HepG2 (cell line): Measurements from ENCODE around the gene CLDN9. TPM values are rescaled to one million over a fixed set of nuclear protein-coding genes. Genes with fewer than 3 reads are reported as not detected.

Experiments
- GABPB1 ChIP-seq: IDR thresholded peaks from 2 replicates; pipeline ENCODE4 v1.6.1; 2016; ENCODE audit warnings: mild to moderate bottlenecking, missing genetic modification reagents, moderate library complexity, missing compliant biosample characterization
- NONO ChIP-seq, 2 experiments: fragments of 450-650 bp in 1 of 2; sonication (generic) in 1 of 2; formaldehyde crosslinking in 1 of 2; IDR thresholded peaks in 1 of 2; conservative IDR thresholded peaks in 1 of 2; 2 replicates each; pipeline versions ENCODE4 v1.6.1 to v1.8.0; 2017 to 2022; ENCODE audit warnings: mild to moderate bottlenecking in 1 of 2, missing genetic modification reagents in 1 of 2, moderate library complexity in 1 of 2
- PATZ1 ChIP-seq: sonication (generic); formaldehyde crosslinking; IDR thresholded peaks from 2 replicates; pipeline ENCODE4 v1.4.0; 2020; ENCODE audit warnings: missing genetic modification reagents
- PCBP1 ChIP-seq: fragments of 200-400 bp; formaldehyde crosslinking; IDR thresholded peaks from 2 replicates; pipeline ENCODE4 v1.6.1; 2017; ENCODE audit warnings: mild to moderate bottlenecking, low read depth, low read length, borderline replicate concordance
- PHF8 ChIP-seq: sonication (generic); formaldehyde crosslinking; IDR thresholded peaks from 2 replicates; pipeline ENCODE4 v1.5.0; 2020; ENCODE audit warnings: missing genetic modification reagents
- REXO4 ChIP-seq: sonication (generic); formaldehyde crosslinking; IDR thresholded peaks from 2 replicates; pipeline ENCODE4 v1.8.0; 2022; ENCODE audit warnings: missing genetic modification reagents, mild to moderate bottlenecking, borderline replicate concordance
- STAG1 ChIP-seq: sonication (generic); formaldehyde crosslinking; IDR thresholded peaks from 2 replicates; pipeline ENCODE4 v1.4.0; 2020; ENCODE audit warnings: missing genetic modification reagents
- ZBTB2 ChIP-seq: sonication (generic); formaldehyde crosslinking; IDR thresholded peaks from 2 replicates; pipeline ENCODE4 v1.8.0; 2022; ENCODE audit warnings: low read depth, missing genetic modification reagents
- ZBTB3 ChIP-seq: sonication (generic); formaldehyde crosslinking; IDR thresholded peaks from 2 replicates; pipeline ENCODE4 v1.4.0; 2020; ENCODE audit warnings: low read depth, mild to moderate bottlenecking, moderate library complexity, missing genetic modification reagents, borderline replicate concordance
- ZBTB38 ChIP-seq: sonication (generic); formaldehyde crosslinking; IDR thresholded peaks from 2 replicates; pipeline ENCODE4 v1.5.1; 2020; ENCODE audit warnings: mild to moderate bottlenecking, missing genetic modification reagents
- ZNF232 ChIP-seq: sonication (generic); formaldehyde crosslinking; IDR thresholded peaks from 2 replicates; pipeline ENCODE4 v1.4.0; 2020; ENCODE audit warnings: missing genetic modification reagents, borderline replicate concordance
- ZNF263 ChIP-seq: sonication (generic); formaldehyde crosslinking; IDR thresholded peaks from 2 replicates; pipeline ENCODE4 v1.4.0; 2020; ENCODE audit warnings: missing genetic modification reagents
- ZNF350 ChIP-seq: sonication (generic); formaldehyde crosslinking; IDR thresholded peaks from 2 replicates; pipeline ENCODE4 v1.4.0; 2020; ENCODE audit warnings: mild to moderate bottlenecking, low read depth, missing genetic modification reagents, borderline replicate concordance
- ZSCAN29 ChIP-seq: sonication (generic); formaldehyde crosslinking; conservative IDR thresholded peaks from 2 replicates; pipeline ENCODE4 v1.4.0; 2020; ENCODE audit warnings: mild to moderate bottlenecking, missing genetic modification reagents
- polyA plus RNA-seq, 8 experiments: library from polyadenylated mRNA; depleted of rRNA in 3 of 8; stranded (reverse) in 7 of 8; unstranded in 1 of 8; fragments of >200 nt; fragmentation: Illumina TruSeq in 4 of 8; extraction: Trizol in 4 of 8; gene quantifications; 2 replicates each; pipeline versions ENCODE4 v1.2.1 to v1.2.3, GENCODE V29; 2011 to 2016; ENCODE audit warnings: low read depth in 4 of 8, missing spikeins in 1 of 8, mixed read lengths in 1 of 8; ENCODE audit not compliant: insufficient read depth in 1 of 8
- total RNA-seq, 5 experiments: library from RNA; depleted of rRNA; stranded (reverse); fragments of >200 nt; fragmentation: Illumina TruSeq; extraction: Trizol; gene quantifications; 2 replicates each; pipeline ENCODE4 v1.2.3, GENCODE V29; 2016; ENCODE audit warnings: low read depth in 1 of 5
- TF ChIP-seq, protein P1 (sequence below): sonication (generic); formaldehyde crosslinking; IDR thresholded peaks from 2 replicates; pipeline ENCODE4 v1.5.1; 2020; ENCODE audit warnings: mild to moderate bottlenecking, missing genetic modification reagents, moderate library complexity

Gene CLDN9
- total and polyA plus RNA-seq, 2 of the 13 experiments (the other 11 are each of a cell fraction or from before 2014, with no cell fraction given): 0.15 to 0.26 TPM

DNA sequence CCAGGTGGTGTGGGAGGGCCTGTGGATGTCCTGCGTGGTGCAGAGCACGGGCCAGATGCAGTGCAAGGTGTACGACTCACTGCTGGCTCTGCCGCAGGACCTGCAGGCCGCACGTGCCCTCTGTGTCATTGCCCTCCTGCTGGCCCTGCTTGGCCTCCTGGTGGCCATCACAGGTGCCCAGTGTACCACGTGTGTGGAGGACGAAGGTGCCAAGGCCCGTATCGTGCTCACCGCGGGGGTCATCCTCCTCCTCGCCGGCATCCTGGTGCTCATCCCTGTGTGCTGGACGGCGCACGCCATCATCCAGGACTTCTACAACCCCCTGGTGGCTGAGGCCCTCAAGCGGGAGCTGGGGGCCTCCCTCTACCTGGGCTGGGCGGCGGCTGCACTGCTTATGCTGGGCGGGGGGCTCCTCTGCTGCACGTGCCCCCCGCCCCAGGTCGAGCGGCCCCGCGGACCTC, 798 bp downstream of the CLDN9 start (continued):
- TF ChIP-seq ZBTB38 (CRISPR knock-in tag) (peak; percentile 41; the same call in 1 of the 2 replicates), NONO (IDR thresholded peaks at IDR 0.05) (no peak), NONO (CRISPR knock-in tag; conservative IDR thresholded peaks at IDR 0.05) (0 out of 2 replicates have a peak, but pooled peaks have one; percentile 24), PHF8 (peak; percentile 34; the same call in 1 of the 2 replicates), ZNF263 (CRISPR knock-in tag) (peak; percentile 89), PATZ1 (CRISPR knock-in tag) (peak; percentile 45; the same call in 1 of the 2 replicates), ZNF232 (CRISPR knock-in tag) (no peak), REXO4 (CRISPR knock-in tag) (0 out of 2 replicates have a peak, but pooled peaks have one; percentile 2), PCBP1 (no peak), GABPB1 (peak; percentile 29; the same call in 1 of the 2 replicates), STAG1 (CRISPR knock-in tag) (no peak), ZBTB2 (peak; percentile 53), ZSCAN29 (CRISPR knock-in tag) (no peak), ZNF350 (CRISPR knock-in tag) (no peak), ZBTB3 (no peak)
- TF ChIP-seq, protein P1, sequence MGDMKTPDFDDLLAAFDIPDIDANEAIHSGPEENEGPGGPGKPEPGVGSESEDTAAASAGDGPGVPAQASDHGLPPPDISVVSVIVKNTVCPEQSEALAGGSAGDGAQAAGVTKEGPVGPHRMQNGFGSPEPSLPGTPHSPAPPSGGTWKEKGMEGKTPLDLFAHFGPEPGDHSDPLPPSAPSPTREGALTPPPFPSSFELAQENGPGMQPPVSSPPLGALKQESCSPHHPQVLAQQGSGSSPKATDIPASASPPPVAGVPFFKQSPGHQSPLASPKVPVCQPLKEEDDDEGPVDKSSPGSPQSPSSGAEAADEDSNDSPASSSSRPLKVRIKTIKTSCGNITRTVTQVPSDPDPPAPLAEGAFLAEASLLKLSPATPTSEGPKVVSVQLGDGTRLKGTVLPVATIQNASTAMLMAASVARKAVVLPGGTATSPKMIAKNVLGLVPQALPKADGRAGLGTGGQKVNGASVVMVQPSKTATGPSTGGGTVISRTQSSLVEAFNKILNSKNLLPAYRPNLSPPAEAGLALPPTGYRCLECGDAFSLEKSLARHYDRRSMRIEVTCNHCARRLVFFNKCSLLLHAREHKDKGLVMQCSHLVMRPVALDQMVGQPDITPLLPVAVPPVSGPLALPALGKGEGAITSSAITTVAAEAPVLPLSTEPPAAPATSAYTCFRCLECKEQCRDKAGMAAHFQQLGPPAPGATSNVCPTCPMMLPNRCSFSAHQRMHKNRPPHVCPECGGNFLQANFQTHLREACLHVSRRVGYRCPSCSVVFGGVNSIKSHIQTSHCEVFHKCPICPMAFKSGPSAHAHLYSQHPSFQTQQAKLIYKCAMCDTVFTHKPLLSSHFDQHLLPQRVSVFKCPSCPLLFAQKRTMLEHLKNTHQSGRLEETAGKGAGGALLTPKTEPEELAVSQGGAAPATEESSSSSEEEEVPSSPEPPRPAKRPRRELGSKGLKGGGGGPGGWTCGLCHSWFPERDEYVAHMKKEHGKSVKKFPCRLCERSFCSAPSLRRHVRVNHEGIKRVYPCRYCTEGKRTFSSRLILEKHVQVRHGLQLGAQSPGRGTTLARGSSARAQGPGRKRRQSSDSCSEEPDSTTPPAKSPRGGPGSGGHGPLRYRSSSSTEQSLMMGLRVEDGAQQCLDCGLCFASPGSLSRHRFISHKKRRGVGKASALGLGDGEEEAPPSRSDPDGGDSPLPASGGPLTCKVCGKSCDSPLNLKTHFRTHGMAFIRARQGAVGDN (CRISPR knock-in tag): peak; percentile 60
